SK-N-SH (cell line): ENCODE data around the gene EVC.

Experiments used
- CTCF ChIP-seq: fragments of 200-600 bp; sonication (generic); IDR thresholded peaks from 2 replicates; pipeline ENCODE4 v1.6.1; 2017; ENCODE audit warnings: antibody characterized with exemption, mild to moderate bottlenecking, moderate library complexity
- EP300 ChIP-seq, 2 experiments: IDR thresholded peaks; 2 replicates each; pipeline versions ENCODE4 v1.4.0 to v1.6.1; 2012; ENCODE audit warnings: borderline replicate concordance in 1 of 2, low read depth in 1 of 2, low read length in 1 of 2
- EZH2phosphoT487 ChIP-seq: fragments of 200-600 bp; sonication (generic); IDR thresholded peaks from 2 replicates; pipeline ENCODE4 v1.6.1; 2017; ENCODE audit warnings: low read depth, mixed run types, mild to moderate bottlenecking, antibody characterized with exemption, moderate library complexity, borderline replicate concordance
- FOXM1 ChIP-seq: IDR thresholded peaks from 2 replicates; pipeline ENCODE4 v1.4.0; 2012; ENCODE audit warnings: low read depth, mild to moderate bottlenecking
- PBX3 ChIP-seq: IDR thresholded peaks from 2 replicates; pipeline ENCODE4; 2012
- POLR2AphosphoS5 ChIP-seq: IDR thresholded peaks from 2 replicates; pipeline ENCODE4 v1.6.1; 2012; ENCODE audit warnings: low read depth, low read length
- TAF1 ChIP-seq: IDR thresholded peaks from 2 replicates; pipeline ENCODE4 v1.6.1; 2012; ENCODE audit warnings: low read depth, mild to moderate bottlenecking, low read length, moderate library complexity, borderline replicate concordance
- TF ChIP-seq, protein P1 (sequence below): fragments of 150-350 bp; IDR thresholded peaks from 2 replicates; pipeline ENCODE4 v1.6.1; 2017; ENCODE audit warnings: antibody characterized with exemption, low read length, low read depth, borderline replicate concordance

DNA sequence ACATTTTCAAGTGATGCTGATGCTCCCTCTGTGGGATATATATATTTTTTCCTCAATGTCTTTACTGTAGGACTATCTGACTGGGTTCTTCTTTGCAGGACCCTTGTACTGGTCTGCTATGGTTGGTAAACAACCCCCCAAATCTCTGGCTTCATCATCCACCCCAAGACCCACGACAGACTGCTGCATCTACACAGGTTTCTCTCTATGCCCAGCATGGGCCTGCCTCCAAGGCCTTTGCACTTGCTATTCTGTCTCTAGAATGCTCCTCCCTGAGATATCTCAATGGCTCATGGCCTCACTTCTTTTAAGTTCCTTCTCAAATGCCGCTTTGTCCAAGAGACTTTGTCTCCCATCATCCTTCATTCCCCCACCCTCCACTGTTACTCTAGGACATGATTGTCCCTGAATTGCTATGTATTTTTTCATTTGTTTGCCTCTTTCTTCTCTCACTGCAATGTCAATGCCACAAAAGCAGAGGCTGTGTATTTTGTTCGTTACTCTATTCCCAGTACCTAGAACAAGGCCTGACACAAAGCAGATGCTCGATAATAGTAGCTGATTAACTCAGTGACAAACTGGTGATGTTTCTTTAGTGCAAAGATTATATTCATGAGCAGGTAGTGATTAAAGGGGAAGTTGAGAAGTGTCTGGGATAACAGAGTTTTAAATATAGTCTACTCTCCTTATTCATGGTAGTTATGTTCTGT lies 6.6 kb downstream of the EVC start:
- TF ChIP-seq PBX3 (no peak), CTCF (no peak), FOXM1 (no peak), TAF1 (no peak), EP300 (IDR thresholded peaks at IDR 0.05; ENCODE audit: borderline replicate concordance in 1 of 2, low read depth in 1 of 2, low read length in 1 of 2) (no peak), EZH2phosphoT487 (no peak), POLR2AphosphoS5 (no peak)
- TF ChIP-seq, protein P1, sequence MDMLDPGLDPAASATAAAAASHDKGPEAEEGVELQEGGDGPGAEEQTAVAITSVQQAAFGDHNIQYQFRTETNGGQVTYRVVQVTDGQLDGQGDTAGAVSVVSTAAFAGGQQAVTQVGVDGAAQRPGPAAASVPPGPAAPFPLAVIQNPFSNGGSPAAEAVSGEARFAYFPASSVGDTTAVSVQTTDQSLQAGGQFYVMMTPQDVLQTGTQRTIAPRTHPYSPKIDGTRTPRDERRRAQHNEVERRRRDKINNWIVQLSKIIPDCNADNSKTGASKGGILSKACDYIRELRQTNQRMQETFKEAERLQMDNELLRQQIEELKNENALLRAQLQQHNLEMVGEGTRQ, result no peak
